ENCODE data around the gene PEX11B. TPM values are rescaled to one million over a fixed set of nuclear protein-coding genes. Genes with fewer than 3 reads are reported as not detected.

PEX11B gene
- polyA plus RNA-seq, 1 of the 3 experiments (the other 2 are of a cell fraction) = 26.1 TPM

GRCh38 chr1:145937436-145937835 lies 18.9 kb upstream of the PEX11B start:
- POLR2A ChIA-PET = no interaction called here
- no peaks in the 10 kb centered on the region for H3K9me3 ChIP-seq
- H3K4me1 ChIP-seq (ENCODE audit: control insufficient read depth in 1 of 2, insufficient read depth in 2 of 2, low read depth in 1 of 2, low read length in 1 of 2) = no peaks in the 10 kb centered on the region
- no peaks in the 10 kb centered on the region for H4K20me1 ChIP-seq (ENCODE audit: insufficient read depth)
- H2AFZ ChIP-seq (ENCODE audit: low read depth) = no peak overlapping the region
- CTCF ChIA-PET = no interaction called here
- H3K4me3 ChIP-seq (ENCODE audit: low read depth in 2 of 2, low read length in 1 of 2) = no peak overlapping the region
- no peak for DNase-seq
- no peak overlapping the region for H3K9ac ChIP-seq
- H3K4me2 ChIP-seq = no peak overlapping the region
- H3K36me3 ChIP-seq (replicated peaks in 1 of 2; ENCODE audit: control insufficient read depth in 1 of 2, insufficient read depth in 2 of 2, low read length in 1 of 2) = peaks cover 18 to 32% of the 10 kb centered on the region in 2 experiments
- no peaks in the 10 kb centered on the region for H3K27me3 ChIP-seq (ENCODE audit: insufficient read depth)
- no peak for TF ChIP-seq GATA2 (CRISPR knock-in tag; IDR thresholded peaks at IDR 0.05)
- no peak for TF ChIP-seq NFIC (IDR thresholded peaks at IDR 0.05; ENCODE audit: borderline replicate concordance)
- no peak for TF ChIP-seq TEAD4 (IDR thresholded peaks at IDR 0.05; ENCODE audit: borderline replicate concordance, insufficient read depth)
- no peak for TF ChIP-seq FOXM1 (IDR thresholded peaks at IDR 0.05; ENCODE audit: low read depth)
- TF ChIP-seq IRF3 (IDR thresholded peaks at IDR 0.05; ENCODE audit: low read depth, low read length) = no peak
- no peak for TF ChIP-seq PBX3 (IDR thresholded peaks at IDR 0.05)
- TF ChIP-seq GABPA (IDR thresholded peaks at IDR 0.05; ENCODE audit: low read depth) = no peak
- no peak for TF ChIP-seq RXRA (IDR thresholded peaks at IDR 0.05; ENCODE audit: borderline replicate concordance, low read depth)
- TF ChIP-seq RAD21 (IDR thresholded peaks at IDR 0.05; ENCODE audit: low read length) = no peak
- no peak for TF ChIP-seq YY1 (IDR thresholded peaks at IDR 0.05; ENCODE audit: low read depth)
- no peak for TF ChIP-seq RFX5 (IDR thresholded peaks at IDR 0.05; ENCODE audit: low read length)
- TF ChIP-seq SIN3A (IDR thresholded peaks at IDR 0.05; ENCODE audit: borderline replicate concordance, low read depth, low read length) = no peak
- TF ChIP-seq POLR2AphosphoS5 (IDR thresholded peaks at IDR 0.05; ENCODE audit: low read depth, low read length) = no peak
- TF ChIP-seq FOXJ3 (CRISPR knock-in tag; IDR thresholded peaks at IDR 0.05) = no peak
- TF ChIP-seq CTCF (IDR thresholded peaks at IDR 0.05) = no peak
- no peak for TF ChIP-seq FOSL2 (IDR thresholded peaks at IDR 0.05; ENCODE audit: borderline replicate concordance, low read depth)
- no peak for TF ChIP-seq MEF2A (IDR thresholded peaks at IDR 0.05; ENCODE audit: borderline replicate concordance, low read depth)
- TF ChIP-seq CHD2 (IDR thresholded peaks at IDR 0.05; ENCODE audit: low read length, partially characterized antibody) = no peak
- no peak for TF ChIP-seq JUND (IDR thresholded peaks at IDR 0.05)
- no peak for TF ChIP-seq USF1 (IDR thresholded peaks at IDR 0.05; ENCODE audit: borderline replicate concordance, low read depth)
- 100% methylated on average over 1 of the region's 1 CpG for WGBS (ENCODE audit: low lambda C conversion rate)
- H3K79me2 ChIP-seq (ENCODE audit: insufficient read depth) = no peaks in the 10 kb centered on the region
- peaks cover 6% of the 10 kb centered on the region for H3F3A ChIP-seq (replicated peaks; ENCODE audit: insufficient read depth)
- no peak overlapping the region for H3K27ac ChIP-seq (ENCODE audit: low read depth in 2 of 2, low read length in 1 of 2)
- H3K9me2 ChIP-seq = no peaks in the 10 kb centered on the region
